MM.1S (cell line): ENCODE results near the gene SWT1.

Experiments used
- DNase-seq: peaks from one replicate; pipeline ENCODE4 v3.0.0-alpha.2; 2015
- H2AFZ ChIP-seq: fragments of 300-600 bp; sonication (generic); 2 replicates; pipeline ENCODE4 v1.6.0; 2016; ENCODE audit warnings: antibody characterized with exemption, low read length
- H3F3A ChIP-seq: fragments of 300-600 bp; sonication (generic); 2 replicates; pipeline ENCODE4 v1.6.1; 2016; ENCODE audit warnings: mild to moderate bottlenecking, antibody characterized with exemption, low read length, moderate library complexity, mixed read lengths; ENCODE audit not compliant: insufficient read depth
- H3K27ac ChIP-seq: fragments of 300-600 bp; sonication (generic); 2 replicates; pipeline ENCODE4 v1.5.1; 2016; ENCODE audit warnings: mild to moderate bottlenecking, low read length
- H3K27me3 ChIP-seq: fragments of 300-600 bp; sonication (generic); replicated peaks from 2 replicates; pipeline ENCODE4 v1.6.0; 2016; ENCODE audit warnings: low read length; ENCODE audit not compliant: insufficient read depth
- H3K36me3 ChIP-seq: fragments of 300-600 bp; sonication (generic); replicated peaks from 2 replicates; pipeline ENCODE4 v1.6.1; 2016; ENCODE audit warnings: mild to moderate bottlenecking, low read length, mixed read lengths; ENCODE audit not compliant: insufficient read depth
- H3K4me1 ChIP-seq: fragments of 300-600 bp; sonication (generic); 2 replicates; pipeline ENCODE4 v1.6.1; 2016; ENCODE audit warnings: low read length, mixed read lengths
- H3K4me2 ChIP-seq: fragments of 300-600 bp; sonication (generic); 2 replicates; pipeline ENCODE4 v1.6.0; 2016; ENCODE audit warnings: low read depth, low read length
- H3K4me3 ChIP-seq: fragments of 300-600 bp; sonication (generic); 2 replicates; pipeline ENCODE4 v1.5.1; 2016; ENCODE audit warnings: low read length, mixed read lengths
- H3K79me2 ChIP-seq: fragments of 300-600 bp; sonication (generic); 2 replicates; pipeline ENCODE4 v1.6.1; 2016; ENCODE audit warnings: mixed run types, low read length, mixed read lengths
- H3K9ac ChIP-seq: fragments of 300-600 bp; sonication (generic); 2 replicates; pipeline ENCODE4 v1.6.1; 2016; ENCODE audit warnings: low read length, mixed read lengths
- H3K9me2 ChIP-seq: fragments of 300-600 bp; sonication (generic); replicated peaks from 2 replicates; pipeline ENCODE4 v1.6.1; 2016; ENCODE audit warnings: mild to moderate bottlenecking, low read length, mixed read lengths; ENCODE audit not compliant: insufficient read depth
- H3K9me3 ChIP-seq: fragments of 300-600 bp; sonication (generic); replicated peaks from 2 replicates; pipeline ENCODE4 v1.6.1; 2016; ENCODE audit warnings: mild to moderate bottlenecking, low read length, mixed read lengths; ENCODE audit not compliant: insufficient read depth
- H4K20me1 ChIP-seq: fragments of 300-600 bp; sonication (generic); 2 replicates; pipeline ENCODE4 v1.6.1; 2016; ENCODE audit warnings: mild to moderate bottlenecking, low read length, moderate library complexity, mixed read lengths; ENCODE audit not compliant: insufficient read depth
- CTCF ChIP-seq: fragments of 300-600 bp; sonication (generic); IDR thresholded peaks from 2 replicates; pipeline ENCODE4 v1.5.1; 2016; ENCODE audit warnings: antibody characterized with exemption, low read length, mixed read lengths
- EZH2 ChIP-seq: fragments of 300-600 bp; sonication (generic); optimal IDR thresholded peaks from 2 replicates; pipeline ENCODE3; 2017; ENCODE audit warnings: low read depth, mild to moderate bottlenecking, antibody characterized with exemption, low read length, mixed read lengths
- EZH2phosphoT487 ChIP-seq: fragments of 300-600 bp; sonication (generic); IDR thresholded peaks from 2 replicates; pipeline ENCODE4 v1.6.1; 2018; ENCODE audit warnings: antibody characterized with exemption, low read length

SWT1 gene

GRCh38 chr1:185300152-185300551 is 143.2 kb downstream of the SWT1 start:
- H2AFZ ChIP-seq = no peak overlapping the region
- no peaks in the 10 kb centered on the region for H3K9me2 ChIP-seq
- H3K79me2 ChIP-seq = no peaks in the 10 kb centered on the region
- no peaks in the 10 kb centered on the region for H3K9me3 ChIP-seq
- DNase-seq = no peak
- no peak overlapping the region for H3K4me2 ChIP-seq
- H3K4me3 ChIP-seq = no peak overlapping the region
- no peak overlapping the region for H3K9ac ChIP-seq
- peaks cover 31% of the 10 kb centered on the region for H3K36me3 ChIP-seq
- H3F3A ChIP-seq = no peaks in the 10 kb centered on the region
- H3K27me3 ChIP-seq = no peaks in the 10 kb centered on the region
- no peak overlapping the region for H3K27ac ChIP-seq
- TF ChIP-seq CTCF = no peak
- H4K20me1 ChIP-seq = no peaks in the 10 kb centered on the region
- no peaks in the 10 kb centered on the region for H3K4me1 ChIP-seq

- Histone ChIP-seq H2AFZ (no peak overlapping the region), H3K27ac (no peak overlapping the region), H3K4me2 (no peak overlapping the region), H3K9me2 (no peaks in the 10 kb centered on the region), H3K79me2 (peaks cover 16% of the 10 kb centered on the region; the same call in 1 of the 2 replicates), H3K4me3 (no peak overlapping the region), H3K9me3 (no peaks in the 10 kb centered on the region), H3F3A (no peaks in the 10 kb centered on the region), H3K9ac (no peak overlapping the region), H4K20me1 (no peaks in the 10 kb centered on the region; the same call in 1 of the 2 replicates), H3K4me1 (no peaks in the 10 kb centered on the region), H3K36me3 (peaks cover 62% of the 10 kb centered on the region), H3K27me3 (no peaks in the 10 kb centered on the region)
- TF ChIP-seq EZH2phosphoT487 = no peak
- no peak for TF ChIP-seq EZH2
- TF ChIP-seq CTCF = no peak
- no peak for DNase-seq
Measured at GRCh38 chr1:185305419-185305818, 148.5 kb downstream of the SWT1 start.

- no peak overlapping the region for H3K9ac ChIP-seq
- peaks cover 4% of the 10 kb centered on the region for H3K4me1 ChIP-seq
- H2AFZ ChIP-seq = no peak overlapping the region
- DNase-seq = no peak
- H3F3A ChIP-seq = no peaks in the 10 kb centered on the region
- H3K9me2 ChIP-seq = no peaks in the 10 kb centered on the region
- peaks cover 43% of the 10 kb centered on the region for H3K79me2 ChIP-seq
- H3K27me3 ChIP-seq = no peaks in the 10 kb centered on the region
- peaks cover 61% of the 10 kb centered on the region for H3K36me3 ChIP-seq
- no peaks in the 10 kb centered on the region for H3K9me3 ChIP-seq
- TF ChIP-seq EZH2phosphoT487 = no peak
- no peak for TF ChIP-seq EZH2
- TF ChIP-seq CTCF = no peak
- no peak overlapping the region for H3K4me3 ChIP-seq
- no peak overlapping the region for H3K27ac ChIP-seq
- H3K4me2 ChIP-seq = no peak overlapping the region
- peaks cover 16% of the 10 kb centered on the region for H4K20me1 ChIP-seq
Measured at GRCh38 chr1:185308126-185308525, 151.2 kb downstream of the SWT1 start.
